Posterior vena cava (tissue), 2 donors: ENCODE measurements around the gene PTCD2. TPM values are rescaled to one million over a fixed set of nuclear protein-coding genes. Genes with fewer than 3 reads are reported as not detected.
"Not testable (repeated sequence)": the region's sequence is repeated elsewhere in the genome, so short reads cannot be mapped to it uniquely, and the experiment has no call there.

Experiments used
- DNase-seq: peaks from one replicate; pipeline ENCODE4 v3.0.0-alpha.2; 2020; ENCODE audit warnings: low spot score
- intact Hi-C, 2 donors: fragments of 100-400 bp; cut with DNase I; formaldehyde crosslinking; loops; one replicate each; pipeline versions ENCODE4 v1.14.1 to v1.14.2; 2022 to 2023
- total RNA-seq, 2 donors: library from RNA; stranded (reverse); fragmentation: NEBNext Ultra II Directional; extraction: Animal tissue kit (Norgen Biotek cat#: 25700); gene quantifications; one replicate each; pipeline ENCODE4 v1.2.1, GENCODE V29; 2021
- donor health status: DM: yes; HTN: yes; CAD: no.
- donor health status: DM: yes; HTN: yes; CAD: no.

The PTCD2 gene
- total RNA-seq, 2 donors from 2014 or later = 6.6 to 9.9 TPM

DNA sequence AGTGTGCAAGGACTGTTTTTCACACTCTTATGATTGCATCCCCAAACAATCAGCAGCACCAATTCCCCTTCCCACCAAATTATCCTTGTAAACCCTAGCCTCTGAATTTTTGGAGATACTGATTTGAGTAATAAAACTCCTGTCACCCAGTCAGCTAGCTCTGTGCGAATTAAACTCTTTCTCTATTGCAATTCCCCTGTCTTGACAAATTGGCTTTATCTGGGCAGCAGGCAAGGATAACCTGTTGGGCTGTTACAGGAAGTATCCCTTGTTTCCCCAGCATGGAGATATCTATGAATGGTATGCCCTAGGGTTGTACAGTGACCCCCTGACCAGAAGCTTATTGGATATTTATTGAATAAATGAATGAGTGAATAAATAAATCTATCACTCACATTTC, 80.8 kb downstream of the PTCD2 start:
- no peak for DNase-seq
- intact Hi-C loops = no loop called here

DNA sequence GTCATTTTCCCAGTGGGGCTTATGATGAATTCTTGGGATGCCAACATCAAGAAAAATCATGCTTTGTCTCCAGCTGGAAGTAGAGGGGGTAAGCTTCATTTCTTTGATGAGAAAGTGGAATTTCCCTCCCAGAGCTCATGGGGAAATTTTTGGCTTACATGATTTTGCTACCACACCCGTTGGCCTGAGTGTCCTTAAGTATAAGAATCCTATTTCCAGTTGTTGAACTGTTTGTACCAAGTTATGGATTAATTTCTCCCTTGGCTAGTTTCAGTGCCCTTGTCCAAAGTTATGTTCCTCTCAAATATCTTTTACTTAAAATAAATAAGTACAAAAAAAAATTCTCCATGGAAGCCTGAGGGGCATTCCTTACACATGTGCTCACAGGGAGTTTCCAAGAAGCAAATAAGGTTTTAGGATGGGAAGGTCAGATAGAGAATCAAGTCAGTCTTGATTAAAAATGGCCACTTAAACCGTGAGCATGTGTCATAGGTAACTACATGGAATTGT, 82.3 kb downstream of the PTCD2 start:
- no peak for DNase-seq
- intact Hi-C loops = no loop called here

DNA sequence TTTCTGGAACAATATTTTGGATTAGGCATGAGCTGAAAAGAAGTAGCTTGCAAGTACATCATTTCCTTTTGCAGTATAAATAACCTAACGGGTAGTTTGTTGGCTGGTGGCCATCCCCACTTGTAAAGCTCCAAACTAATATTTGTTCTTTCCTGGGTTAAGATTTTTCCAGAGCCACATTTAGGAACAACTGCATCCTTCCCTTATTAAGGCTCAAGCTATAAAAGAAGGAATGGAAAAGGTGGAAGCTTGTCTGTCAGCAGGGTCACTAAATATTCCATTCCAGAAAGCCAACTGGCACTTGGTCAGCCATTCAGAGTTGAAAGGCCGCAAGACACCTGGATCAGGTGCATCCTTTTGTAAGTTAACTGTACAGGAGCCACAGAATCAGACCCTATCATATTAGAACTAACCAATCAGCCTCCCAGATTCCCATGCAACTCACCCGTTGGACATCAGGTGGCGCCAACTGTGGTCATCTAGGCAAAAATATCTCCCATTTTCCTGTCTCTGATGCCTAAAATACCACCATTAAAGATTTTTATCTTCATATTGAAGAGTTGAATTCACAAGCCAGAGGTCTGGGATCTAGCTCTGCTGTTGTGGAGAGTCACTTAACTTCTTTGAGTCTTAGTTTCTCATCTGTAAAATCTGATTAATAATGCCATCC, 82.9 kb downstream of the PTCD2 start:
- intact Hi-C loops = no loop called here
- no peak for DNase-seq

DNA sequence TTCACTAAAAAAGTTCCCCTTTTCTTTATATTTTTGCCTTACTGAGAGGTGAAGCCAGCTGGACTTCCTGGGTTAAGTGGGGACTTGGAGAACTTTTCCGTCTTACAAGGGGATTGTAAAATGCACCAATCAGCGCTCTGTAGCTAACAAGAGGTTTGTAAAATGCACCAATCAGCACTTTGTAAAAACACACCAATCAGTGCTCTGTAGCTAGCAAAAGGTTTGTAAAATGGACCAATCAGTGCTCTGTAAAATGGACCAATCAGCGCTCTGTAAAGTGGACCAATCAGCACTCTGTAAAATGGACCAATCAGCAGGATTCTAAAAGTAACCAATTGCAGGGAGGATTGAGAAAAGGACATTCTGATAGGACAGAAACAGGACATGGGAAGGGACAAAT, 84.6 kb downstream of the PTCD2 start:
- intact Hi-C loops, DNase-seq: not testable (repeated sequence)

DNA sequence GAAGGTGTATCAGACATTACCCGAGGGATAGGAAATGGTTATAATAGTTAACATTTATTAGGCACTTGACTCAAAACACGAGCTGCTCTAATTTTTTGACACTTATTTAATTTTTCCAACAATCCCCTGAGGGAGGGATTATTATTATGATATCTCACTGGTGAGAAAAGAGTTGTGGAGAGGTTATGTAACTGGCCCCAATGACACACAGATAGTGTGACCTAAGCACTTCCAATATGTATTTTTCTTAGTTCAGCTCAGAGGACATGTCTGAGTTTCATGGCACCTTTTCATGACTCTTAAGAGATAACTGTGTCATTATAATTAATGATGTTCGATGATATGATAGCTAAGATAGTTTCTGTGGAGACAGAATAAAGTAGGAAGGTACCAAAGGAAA, 86.9 kb downstream of the PTCD2 start:
- intact Hi-C loops = no loop called here
- no peak for DNase-seq

DNA sequence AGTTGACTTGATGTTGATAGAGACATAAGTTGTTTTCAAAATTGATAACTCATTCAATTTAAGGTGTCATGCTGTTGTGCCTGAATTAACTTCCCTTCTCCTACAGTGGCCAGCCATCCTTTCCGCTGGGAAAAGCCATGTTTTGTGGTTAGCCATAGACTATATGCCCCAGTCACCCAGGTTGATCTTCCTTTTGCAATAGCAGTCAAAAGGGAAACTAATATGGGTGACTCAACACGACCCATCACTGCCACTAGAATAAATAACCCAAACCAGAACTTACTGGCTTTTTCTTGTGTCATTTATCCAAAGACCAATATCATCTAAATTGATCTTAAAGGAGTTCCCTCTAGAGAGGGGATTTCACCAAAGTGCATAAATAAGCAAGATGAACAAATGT, 87.4 kb downstream of the PTCD2 start:
- intact Hi-C loops = no loop called here
- no peak for DNase-seq

DNA sequence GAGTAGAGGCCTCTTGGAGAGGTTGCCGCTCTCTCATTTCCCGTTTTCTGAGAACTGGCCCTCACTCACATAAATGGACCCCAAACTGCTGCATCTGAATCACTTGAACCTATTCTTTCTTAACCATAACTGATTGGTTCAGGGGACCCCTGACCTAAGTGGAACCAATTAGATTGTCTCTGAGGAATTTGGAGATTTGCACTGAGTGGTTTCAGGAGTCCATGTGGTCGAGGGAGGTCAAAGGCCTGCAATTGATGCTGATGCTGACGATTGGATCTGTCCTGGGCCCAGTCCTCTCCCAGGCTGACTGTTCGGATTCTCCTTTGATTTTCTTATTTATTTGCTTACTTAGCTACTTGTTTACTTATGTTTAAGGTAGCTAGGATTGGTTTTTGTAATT, 88.0 kb downstream of the PTCD2 start:
- intact Hi-C loops = no loop called here
- no peak for DNase-seq

DNA sequence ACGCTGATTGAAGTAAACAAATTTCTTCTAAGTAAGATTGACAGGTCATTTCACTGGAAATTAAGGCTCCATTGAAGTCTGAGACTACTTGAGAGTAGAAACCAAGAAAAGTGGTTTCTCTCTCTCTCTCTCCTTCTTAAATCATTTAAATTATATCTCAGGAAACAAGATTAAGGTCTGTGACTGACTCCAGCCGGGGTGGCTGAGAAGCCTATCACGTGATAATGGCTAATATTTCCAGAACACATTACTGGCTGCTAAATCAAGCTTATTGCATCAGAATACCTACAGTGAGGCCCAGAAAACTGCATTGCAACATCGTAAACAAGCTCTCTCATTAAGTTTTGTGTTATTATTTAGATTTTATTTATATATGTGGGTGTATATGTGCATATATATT, 88.4 kb downstream of the PTCD2 start:
- no peak for DNase-seq
- intact Hi-C loops = no loop called here

DNA sequence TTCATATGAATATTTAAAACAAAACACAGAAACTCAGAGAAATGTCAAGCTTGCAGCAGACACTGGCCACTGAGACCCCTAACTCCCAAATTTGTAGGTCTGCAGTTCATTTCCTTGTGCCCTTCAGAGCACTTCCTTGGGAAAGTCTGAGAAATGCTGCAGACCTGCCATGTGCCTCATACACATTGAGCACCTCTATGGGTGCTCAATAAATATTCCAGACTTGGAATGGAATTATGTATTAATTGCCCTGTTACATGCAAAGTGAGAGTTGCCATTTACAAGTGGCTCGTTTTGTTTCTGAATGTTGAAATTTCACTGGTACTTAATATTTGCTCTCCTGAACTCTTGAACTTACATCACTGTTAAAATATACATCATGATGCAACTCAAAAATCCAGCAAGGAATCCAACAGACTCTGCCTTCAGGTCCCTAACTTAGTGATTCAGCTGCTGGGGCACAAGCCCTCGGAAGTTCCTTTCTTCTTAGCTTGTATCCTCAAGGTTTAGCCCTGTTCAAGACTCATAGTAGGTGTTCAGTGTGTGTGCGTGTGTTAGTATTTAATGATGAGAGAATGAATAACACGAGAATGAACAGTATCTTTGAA, 90.6 kb downstream of the PTCD2 start:
- intact Hi-C loops = no loop called here
- no peak for DNase-seq

DNA sequence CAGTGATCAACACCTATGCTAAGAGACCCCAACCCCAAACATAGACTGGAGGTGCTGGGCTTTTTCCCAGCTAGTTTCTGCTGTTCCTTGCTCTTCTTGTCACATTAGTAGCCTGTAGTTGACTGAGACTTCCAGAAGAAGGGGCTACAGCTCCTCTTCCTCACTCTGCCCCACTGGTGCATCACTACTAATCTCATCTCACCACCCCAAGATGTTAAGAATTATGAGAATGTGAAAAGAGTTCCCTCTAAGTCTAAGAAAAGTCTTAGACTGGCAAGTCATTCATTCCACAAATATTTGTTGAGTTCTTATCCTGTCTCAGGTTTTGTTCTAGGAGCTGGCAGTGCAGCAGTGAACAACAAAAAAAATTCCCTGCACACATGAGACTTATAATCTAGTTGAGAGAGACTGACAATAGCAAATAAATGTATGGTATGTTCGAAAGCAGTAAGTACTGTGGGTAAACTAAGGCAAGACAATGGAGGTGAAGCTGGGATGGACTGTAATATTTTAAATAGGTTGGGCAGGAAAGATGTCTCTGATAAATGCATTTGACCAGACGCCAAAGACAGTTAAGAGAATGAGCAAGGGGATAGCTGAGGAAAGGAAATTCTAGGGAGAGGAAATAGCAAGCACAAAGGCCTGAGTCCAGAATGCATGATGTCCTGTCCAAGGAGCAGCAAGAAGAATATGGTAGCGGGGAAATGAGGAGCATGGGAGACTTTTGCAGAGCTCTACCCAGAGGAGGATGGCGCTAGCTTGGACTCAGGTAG, 92.3 kb downstream of the PTCD2 start:
- intact Hi-C loops = no loop called here
- DNase-seq = no peak

DNA sequence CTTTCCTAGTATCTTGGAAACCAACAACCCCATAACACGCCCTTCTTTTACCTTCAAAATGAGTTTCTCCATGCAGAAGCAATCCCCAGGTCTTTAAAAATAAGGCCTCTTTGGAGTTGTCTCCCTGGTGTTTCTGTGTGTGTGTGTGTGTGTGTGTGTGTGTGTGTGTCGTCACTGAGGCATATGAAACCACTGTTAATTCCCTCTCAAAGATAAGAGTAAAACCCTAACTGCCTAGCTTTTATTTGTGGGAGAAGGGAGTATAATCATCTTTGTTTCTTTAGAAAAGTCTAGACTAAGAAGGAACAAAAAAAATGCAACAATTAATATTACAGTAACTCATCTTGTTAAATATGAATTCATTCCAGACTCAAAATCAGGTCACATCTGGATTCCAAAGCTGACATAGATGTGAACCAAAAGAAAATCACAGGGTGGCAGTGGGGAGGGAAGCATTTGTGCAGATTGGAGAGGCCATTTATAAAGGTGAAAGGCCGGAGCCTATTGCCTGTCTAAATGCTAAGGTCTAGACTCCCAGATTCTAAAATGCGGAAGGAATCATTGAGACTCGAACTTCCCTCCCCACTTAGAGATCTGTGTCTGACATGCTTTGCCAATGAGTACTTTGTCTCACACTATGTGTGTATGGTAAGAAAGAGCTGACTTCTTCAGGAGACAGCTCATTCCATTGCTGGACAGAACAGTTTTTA, 95.6 kb downstream of the PTCD2 start:
- DNase-seq = no peak
- intact Hi-C loops = no loop called here

DNA sequence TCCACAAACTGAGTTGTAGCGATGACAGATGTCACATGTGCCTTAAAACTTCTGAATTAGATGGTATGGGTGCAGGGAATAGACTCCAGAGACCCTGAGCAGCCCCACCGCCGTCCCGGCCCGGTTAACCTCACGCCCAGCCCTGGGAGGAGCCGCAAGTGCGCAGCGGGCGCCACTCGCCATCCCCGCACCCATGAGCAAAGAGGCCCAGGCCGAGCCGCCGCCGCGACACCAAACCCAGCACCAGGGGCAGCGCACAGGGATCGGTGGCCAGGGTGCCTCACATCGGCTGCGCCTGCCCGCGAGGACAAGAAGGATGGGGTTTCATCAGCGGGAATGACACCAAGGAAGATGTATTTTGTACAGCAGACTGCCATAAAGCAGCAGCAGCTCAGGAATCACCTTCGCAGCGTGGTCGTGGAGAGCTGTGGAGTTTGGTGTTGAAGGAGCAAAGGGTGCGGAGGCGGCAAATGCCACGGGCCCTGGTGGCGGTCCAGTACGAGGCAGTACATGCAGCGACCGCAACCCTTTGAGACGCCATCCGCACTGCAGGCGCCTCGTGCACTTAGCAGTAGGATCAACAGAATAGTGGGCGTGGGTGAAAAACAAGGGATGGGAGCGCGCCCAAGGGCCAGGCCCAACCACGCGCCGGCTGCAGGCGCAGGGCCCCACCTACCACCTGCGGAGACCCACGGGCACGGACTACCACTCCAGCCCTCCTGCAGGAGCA, 97.3 kb downstream of the PTCD2 start:
- intact Hi-C loops = no loop called here
- DNase-seq = no peak

Other genes starting within 250 kb of the PTCD2 start
- gene MAP1B, start 212.9 kb upstream of the PTCD2 start, total RNA-seq = 100 to 1,000 TPM; 437 to 479 TPM
- gene MRPS27, start 133 bp upstream of the PTCD2 start, total RNA-seq = 10 to 100 TPM; 38.4 to 39.1 TPM
- gene ZNF366, start 187.0 kb downstream of the PTCD2 start, total RNA-seq = 1 to 10 TPM; 5.0 to 5.1 TPM